Measurements from ENCODE around the gene PLD1.

- TF ChIP-seq CTCF (IDR thresholded peaks at IDR 0.05) (no peak), POLR2A (IDR thresholded peaks at IDR 0.05) (no peak)
These were observed 136.3 kb downstream of the PLD1 start for GRCh38 chr3:171673951-171674350.
